Fibroblast of peridontal ligament (primary cell): ENCODE measurements around the gene FCSK.

ENCODE experiments used
- DNase-seq: peaks from one replicate; pipeline ENCODE4 v3.0.0-alpha.2; 2010; ENCODE audit errors: extremely low read depth

The FCSK gene

GRCh38 chr16:70480127-70481105, 26.0 kb downstream of the FCSK start:
- no peak for DNase-seq

- DNase-seq: peak; percentile 49
Measured at GRCh38 chr16:70481929-70482536, 27.6 kb downstream of the FCSK start.

GRCh38 chr16:70482624-70483023, 28.2 kb downstream of the FCSK start:
- no peak for DNase-seq

GRCh38 chr16:70483426-70483825, 29.0 kb downstream of the FCSK start:
- no peak for DNase-seq

- no peak for DNase-seq
Measured at GRCh38 chr16:70484867-70485266, 30.5 kb downstream of the FCSK start.

- no peak for DNase-seq
Measured at GRCh38 chr16:70490261-70490660, 35.9 kb downstream of the FCSK start.

GRCh38 chr16:70493802-70494201, 39.4 kb downstream of the FCSK start:
- DNase-seq: no peak

- no peak for DNase-seq
Measured at GRCh38 chr16:70494202-70494770, 39.9 kb downstream of the FCSK start.

- DNase-seq: no peak
Measured at GRCh38 chr16:70494777-70495176, 40.4 kb downstream of the FCSK start.

- no peak for DNase-seq
Measured at GRCh38 chr16:70495425-70496182, 41.2 kb downstream of the FCSK start.

GRCh38 chr16:70496513-70496912, 42.1 kb downstream of the FCSK start:
- no peak for DNase-seq

- no peak for DNase-seq
Measured at GRCh38 chr16:70508752-70509151, 54.4 kb downstream of the FCSK start.

- no peak for DNase-seq
Measured at GRCh38 chr16:70510216-70510615, 55.8 kb downstream of the FCSK start.

GRCh38 chr16:70511833-70512232, 57.4 kb downstream of the FCSK start:
- no peak for DNase-seq

- no peak for DNase-seq
Measured at GRCh38 chr16:70512456-70512855, 58.1 kb downstream of the FCSK start.

- peak; percentile 64 for DNase-seq
Measured at GRCh38 chr16:70520612-70521297, 66.4 kb downstream of the FCSK start.

- DNase-seq: no peak
Measured at GRCh38 chr16:70522216-70523075, 68.1 kb downstream of the FCSK start.

GRCh38 chr16:70523076-70523742, 68.8 kb downstream of the FCSK start, which contains the start of gene COG4:
TSS of gene COG4 (minus strand) at chr16:70523554. CDS start at chr16:70523543, 11 bp downstream.
- peak; percentile 85 for DNase-seq

- DNase-seq: peak; percentile 56
Measured at GRCh38 chr16:70523743-70524398, 69.5 kb downstream of the FCSK start, which contains the start of gene SF3B3. TSS of gene SF3B3 (plus strand) at chr16:70523816. CDS start at chr16:70526657, 2,841 bp downstream.
